Stromal cell of bone marrow (primary cell): ENCODE results near the gene UBE2E1.

ENCODE experiments used
- DNase-seq: peaks from one replicate; pipeline ENCODE4 v3.0.0-alpha.2; 2012; ENCODE audit warnings: low read depth

Gene UBE2E1

DNA sequence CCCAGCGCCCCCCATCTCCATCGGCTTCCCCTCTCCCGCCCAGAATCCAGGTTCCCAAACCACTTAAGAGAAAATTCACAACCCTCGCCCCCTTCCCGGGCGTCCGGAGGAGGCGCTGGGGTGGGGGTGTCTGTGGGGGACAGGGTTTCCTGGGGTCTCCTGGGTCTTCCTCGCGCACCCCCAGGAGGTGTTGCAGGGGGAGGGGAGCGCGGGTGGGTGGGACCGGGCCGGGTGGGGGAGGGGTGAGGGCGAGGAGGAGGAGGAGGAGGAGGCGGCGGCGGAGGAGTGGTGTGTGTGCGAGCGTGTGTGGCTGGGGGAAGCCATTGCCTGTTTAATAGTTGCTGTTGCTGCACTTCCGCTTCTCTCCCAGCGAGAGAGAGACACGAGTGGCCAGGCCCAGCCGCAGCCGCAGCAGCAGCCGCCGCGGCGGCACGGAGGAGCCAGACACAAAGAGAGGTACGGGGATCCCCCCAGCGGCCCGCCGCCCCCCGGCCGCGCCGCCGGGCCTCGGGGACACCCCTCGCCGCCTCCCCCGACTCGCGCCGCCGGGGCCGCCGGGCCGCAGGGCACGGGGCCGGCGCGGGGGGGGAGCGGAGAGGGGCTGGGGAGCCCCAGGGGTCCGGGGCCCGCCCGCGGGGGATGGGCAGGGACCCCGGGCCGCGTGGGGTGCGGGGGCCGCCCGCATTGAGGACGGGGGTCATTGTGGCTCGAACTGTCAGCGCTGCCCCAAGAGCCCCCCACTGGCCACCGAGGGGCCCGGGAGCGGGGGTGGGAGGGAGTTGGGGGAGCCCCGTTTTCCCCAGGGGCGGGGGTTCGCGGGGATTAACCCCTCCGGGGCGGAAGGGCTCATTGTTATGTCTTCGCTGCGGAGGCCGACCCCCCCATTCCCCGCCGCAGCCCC, at the start of gene UBE2E1:
Gene UBE2E1, plus strand, starts transcription at position 323 of the 901 bp plus-strand sequence. CDS start 1,315 bp downstream, outside the sequence.
- DNase-seq, result peak; percentile 43

- DNase-seq, result no peak
These were observed 49.4 kb upstream of the UBE2E1 start for GRCh38 chr3:23756206-23756840.

GRCh38 chr3:23758253-23758838, 47.4 kb upstream of the UBE2E1 start:
- no peak for DNase-seq

DNA sequence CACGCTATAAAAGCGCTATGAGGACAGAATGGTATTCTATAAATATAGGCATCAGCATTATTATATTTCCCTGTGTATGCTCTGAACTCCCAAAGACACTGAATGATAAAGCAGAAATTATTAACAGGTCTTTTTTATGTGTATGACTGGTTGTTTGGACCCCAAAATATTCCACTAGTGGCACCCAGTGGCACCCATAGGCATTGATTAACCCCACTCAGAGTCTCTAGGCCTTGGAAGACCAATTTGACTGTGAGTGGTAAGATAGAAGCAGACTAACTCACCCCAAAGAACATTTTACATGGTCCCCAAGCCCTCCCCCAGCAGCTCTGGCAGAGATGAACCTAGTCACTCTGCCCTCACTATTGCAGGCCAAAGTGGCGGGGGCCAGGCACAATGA, 45.4 kb upstream of the UBE2E1 start:
- DNase-seq, result no peak

- no peak for DNase-seq
These were observed 44.8 kb upstream of the UBE2E1 start for GRCh38 chr3:23760871-23761373.

DNA sequence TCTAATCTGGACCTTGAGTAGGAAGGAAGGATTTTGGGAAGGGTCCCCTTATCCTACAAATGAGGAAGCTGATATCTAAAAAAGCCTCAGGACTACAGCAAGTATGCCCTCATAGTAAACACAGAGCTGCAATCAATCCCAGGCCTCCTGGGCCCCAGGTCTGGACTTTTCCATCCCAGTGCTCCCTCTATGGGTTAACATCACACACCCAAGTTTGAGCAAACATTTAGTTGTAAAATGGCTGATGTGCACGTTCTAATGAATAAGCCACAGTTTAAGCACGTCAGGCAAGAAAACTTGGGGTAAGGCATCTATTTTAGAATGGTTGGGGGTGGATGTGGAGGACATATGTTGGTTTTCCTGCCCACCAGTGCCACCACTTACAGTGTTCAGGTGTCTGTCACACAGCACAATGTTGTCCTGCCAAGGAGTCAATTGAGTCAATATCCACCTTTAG, 44.3 kb upstream of the UBE2E1 start:
- DNase-seq, result no peak

- no peak for DNase-seq
These were observed 43.5 kb upstream of the UBE2E1 start for GRCh38 chr3:23762214-23762613.

GRCh38 chr3:23762759-23763477, 42.8 kb upstream of the UBE2E1 start:
- no peak for DNase-seq

DNA sequence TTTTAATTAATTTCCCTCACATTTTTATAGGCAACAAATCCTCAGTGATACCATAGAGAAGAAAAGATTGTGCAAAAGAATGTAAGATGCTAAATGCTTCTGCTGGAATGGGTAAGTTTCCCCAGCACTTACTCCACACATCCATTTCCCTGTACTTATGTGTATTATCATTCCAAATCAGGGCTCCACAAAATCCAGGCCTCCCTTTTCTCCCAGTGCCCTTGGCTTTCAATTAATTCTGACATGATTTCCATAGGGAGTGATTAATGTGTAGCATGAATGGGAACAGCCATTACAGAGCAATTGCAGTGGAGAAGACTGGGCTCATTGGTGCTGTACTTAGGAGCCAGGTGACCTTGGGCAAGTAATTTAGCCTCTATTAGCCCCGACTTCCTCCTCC, 41.3 kb upstream of the UBE2E1 start:
- DNase-seq, result no peak

- DNase-seq, result no peak
These were observed 38.2 kb upstream of the UBE2E1 start for GRCh38 chr3:23767546-23767945.

GRCh38 chr3:23775254-23775909, 30.4 kb upstream of the UBE2E1 start:
- DNase-seq, result no peak

GRCh38 chr3:23776352-23776891, 29.3 kb upstream of the UBE2E1 start:
- peak; percentile 95 for DNase-seq

GRCh38 chr3:23778446-23778845, 27.3 kb upstream of the UBE2E1 start:
- peak; percentile 14 for DNase-seq

- DNase-seq, result no peak
These were observed 25.9 kb upstream of the UBE2E1 start for GRCh38 chr3:23779841-23780240.

DNA sequence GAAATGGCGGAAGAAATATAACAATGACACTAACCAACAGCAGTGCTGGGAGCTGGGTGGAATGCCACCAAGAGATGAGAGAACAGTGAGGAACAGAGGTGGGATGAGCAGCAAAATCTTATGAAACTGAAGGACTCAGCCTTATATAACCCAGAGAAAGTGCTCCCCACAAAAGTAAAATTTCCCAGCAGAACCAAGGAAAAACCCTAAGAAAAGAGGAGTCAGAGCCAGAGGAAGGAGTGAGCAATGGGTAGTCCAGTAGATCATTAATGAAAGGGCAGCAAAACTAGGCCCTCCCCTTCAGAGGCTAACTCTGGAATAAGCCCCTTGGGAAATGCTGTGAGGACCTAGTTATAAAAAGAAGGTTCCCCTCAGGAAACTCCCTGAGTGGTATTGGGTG, 24.7 kb upstream of the UBE2E1 start:
- DNase-seq, result no peak

DNA sequence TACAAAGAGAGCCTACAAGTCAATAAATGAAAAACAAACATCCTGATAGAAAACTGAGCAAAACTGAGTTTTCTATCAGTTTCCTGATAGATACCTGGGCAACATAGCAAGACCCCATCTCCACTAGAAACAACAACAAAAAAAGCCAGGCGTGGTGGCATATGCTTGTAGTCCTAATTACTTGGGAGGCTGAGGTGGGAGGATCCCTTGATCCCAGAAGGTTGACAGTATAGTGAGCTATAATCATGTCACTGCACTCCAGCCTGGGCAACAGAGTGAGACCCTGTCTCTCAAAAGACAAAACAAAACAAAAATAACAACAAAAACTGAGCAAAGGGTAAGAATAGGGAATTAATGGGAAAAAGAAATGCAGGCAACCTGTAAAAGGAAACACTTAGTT, 23.9 kb upstream of the UBE2E1 start:
- DNase-seq, result no peak

DNA sequence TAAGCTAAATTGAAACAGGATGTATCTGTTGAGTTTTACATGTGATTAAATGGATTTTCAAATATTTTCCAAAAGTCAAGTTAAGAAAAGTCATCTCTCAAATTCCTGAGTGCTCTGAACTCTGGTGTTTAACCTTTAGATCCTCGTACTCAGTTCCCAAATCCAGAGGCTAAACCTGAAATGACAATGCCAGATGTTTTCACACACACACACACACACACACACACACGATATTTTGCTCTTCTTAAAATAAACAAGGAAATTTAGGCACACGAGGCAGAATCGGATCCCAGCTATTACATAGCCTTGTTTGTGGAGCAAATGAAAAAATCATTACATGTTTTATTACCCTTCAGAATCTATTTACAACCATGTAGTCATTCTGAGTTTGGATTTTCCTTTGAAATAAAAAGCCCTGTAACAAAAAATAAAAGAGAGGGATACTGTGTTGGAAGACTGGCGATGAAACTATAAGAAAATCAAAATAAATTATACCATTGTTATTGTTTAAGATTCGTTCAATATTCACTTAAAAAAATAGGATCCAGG, 20.6 kb upstream of the UBE2E1 start:
- no peak for DNase-seq

- no peak for DNase-seq
These were observed 19.9 kb upstream of the UBE2E1 start for GRCh38 chr3:23785882-23786281.

DNA sequence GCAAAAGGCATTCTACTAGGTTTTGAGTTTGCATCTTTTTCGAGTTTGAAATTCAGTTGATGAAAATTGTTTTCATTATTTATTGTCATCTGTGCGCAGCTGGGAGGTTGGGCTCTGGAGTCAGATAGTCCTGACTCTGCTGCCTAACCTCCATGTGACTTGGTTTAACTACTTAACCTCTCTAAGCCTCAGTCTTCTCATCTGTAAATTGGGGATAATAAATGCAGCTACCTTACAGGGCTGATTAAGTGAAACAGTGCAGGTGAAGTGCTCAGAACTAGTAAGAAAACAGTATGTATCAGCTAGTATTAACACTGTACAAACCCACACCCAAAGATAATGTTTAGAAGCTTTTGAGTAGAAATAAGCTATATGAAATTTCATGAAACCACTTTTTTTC, 14.1 kb upstream of the UBE2E1 start:
- no peak for DNase-seq

DNA sequence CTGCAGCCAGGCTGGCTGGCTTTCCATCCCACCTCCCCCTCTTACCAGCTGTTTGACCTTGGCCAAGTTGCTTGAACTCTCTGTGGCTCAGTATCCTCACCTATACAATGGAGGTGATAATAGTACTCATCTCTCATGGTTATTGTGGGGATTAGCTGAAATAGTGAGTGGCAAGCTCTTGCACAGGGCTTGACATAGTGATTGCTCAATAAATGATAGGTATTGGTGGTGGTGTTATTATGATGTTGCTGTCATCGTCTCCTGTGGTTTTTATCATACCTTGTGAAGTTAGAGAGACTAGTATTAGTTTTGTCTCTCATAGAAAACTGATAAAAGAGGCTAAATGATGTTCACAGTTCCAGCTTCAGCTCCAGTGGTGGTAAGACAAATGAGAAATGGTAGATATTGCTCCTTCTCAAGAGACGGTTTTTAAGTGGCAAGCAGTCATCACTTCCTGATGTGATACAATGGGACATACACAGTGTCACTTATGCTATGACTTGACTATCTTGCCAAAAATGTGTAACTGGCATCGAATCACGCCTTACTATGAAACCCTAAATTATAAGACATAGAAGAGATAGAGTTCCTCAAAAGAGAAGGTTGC, 12.1 kb upstream of the UBE2E1 start:
- no peak for DNase-seq

GRCh38 chr3:23795096-23795495, 10.7 kb upstream of the UBE2E1 start:
- no peak for DNase-seq
